HG03521 (cell line): ENCODE data around the gene UCK1.

Experiments
- ATAC-seq: cut with Tn5 transposase; IDR thresholded peaks from one replicate; pipeline ENCODE4 v1.9.1; 2021; ENCODE audit warnings: mild to moderate bottlenecking, moderate library complexity; ENCODE audit not compliant: unreplicated experiment

The UCK1 gene

DNA sequence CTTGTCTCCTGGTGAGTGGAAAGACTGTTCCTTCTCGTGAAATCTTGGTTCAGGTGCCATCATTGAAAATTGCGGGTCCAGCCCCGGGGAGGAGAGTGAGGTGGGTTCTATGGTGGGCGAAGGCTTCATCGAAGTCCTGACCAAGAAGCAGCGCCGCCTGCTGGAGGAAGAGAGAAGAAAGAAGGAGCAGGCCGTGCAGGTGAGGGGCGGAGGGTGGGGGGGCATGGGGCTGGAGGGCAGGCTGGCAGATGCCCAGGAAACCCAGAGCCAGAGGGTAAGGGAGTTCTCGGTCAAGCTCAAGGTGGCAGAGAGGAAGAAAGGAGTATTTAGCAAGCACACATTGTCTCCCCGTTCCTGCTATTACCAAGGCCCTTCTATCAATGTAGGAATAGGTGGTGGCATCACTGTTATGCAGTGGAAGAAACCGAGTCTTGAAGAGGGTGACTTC lies 52.6 kb downstream of the UCK1 start:
- ATAC-seq: no peak

GRCh38 chr9:131477816-131478419 lies 53.1 kb downstream of the UCK1 start:
- no peak for ATAC-seq

GRCh38 chr9:131477367-131477766 lies 53.7 kb downstream of the UCK1 start:
- no peak for ATAC-seq

GRCh38 chr9:131476777-131477345 lies 54.2 kb downstream of the UCK1 start:
- no peak for ATAC-seq

GRCh38 chr9:131475956-131476776 lies 54.9 kb downstream of the UCK1 start:
- ATAC-seq: no peak

DNA sequence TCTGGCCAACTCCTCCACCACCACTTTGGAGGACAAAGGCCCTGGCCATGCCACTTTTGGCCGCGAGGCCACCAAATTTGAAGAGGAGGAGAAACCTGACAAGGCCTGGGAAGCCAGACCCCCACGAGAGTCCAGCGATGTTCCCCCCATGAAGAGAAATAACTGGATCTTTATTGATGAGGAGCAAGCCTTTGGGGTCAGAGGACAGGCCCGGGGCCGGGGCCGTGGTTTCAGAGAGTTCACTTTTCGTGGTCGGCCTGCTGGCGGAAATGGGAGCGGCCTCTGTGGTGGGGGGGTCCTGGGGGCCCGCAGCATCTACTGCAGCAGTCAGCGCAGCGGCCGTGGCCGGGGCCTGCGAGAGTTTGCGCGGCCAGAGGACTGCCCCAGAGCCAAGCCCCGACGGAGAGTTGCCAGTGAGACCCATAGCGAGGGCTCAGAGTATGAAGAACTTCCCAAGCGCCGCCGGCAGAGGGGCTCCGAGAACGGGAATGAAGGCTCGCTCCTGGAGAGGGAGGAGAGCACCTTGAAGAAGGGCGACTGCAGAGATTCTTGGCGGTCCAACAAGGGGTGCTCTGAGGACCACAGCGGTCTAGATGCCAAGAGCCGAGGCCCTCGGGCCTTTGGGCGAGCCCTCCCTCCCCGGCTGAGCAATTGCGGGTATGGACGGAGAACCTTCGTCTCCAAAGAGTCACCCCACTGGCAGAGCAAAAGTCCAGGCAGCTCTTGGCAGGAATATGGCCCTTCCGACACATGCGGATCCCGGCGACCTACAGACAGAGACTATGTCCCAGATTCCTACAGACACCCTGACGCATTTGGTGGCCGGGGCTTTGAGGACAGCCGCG lies 55.7 kb downstream of the UCK1 start:
- no peak for ATAC-seq

- no peak for ATAC-seq
Observed at GRCh38 chr9:131474711-131475110, 56.4 kb downstream of the UCK1 start.

- no peak for ATAC-seq
Observed at GRCh38 chr9:131473891-131474290, 57.2 kb downstream of the UCK1 start.
